HEK293 (cell line): Measurements from ENCODE around the gene SLC47A2.

Source experiments
- CTCF ChIA-PET: fragments of 350-600 bp; formaldehyde crosslinking; extraction: SDS; loops from one replicate; lab custom pipeline; 2021; ENCODE audit warnings: antibody characterized with exemption; lab: Yijun Ruan, JAX
- POLR2A ChIA-PET: fragments of 300-600 bp; formaldehyde crosslinking; extraction: SDS; loops from one replicate; lab custom pipeline; 2020; ENCODE audit warnings: antibody characterized with exemption, inconsistent platforms; lab: Yijun Ruan, JAX
- H3K27ac ChIP-seq: fragments of 200-500 bp; sonication (Bioruptor generic); 2 replicates; pipeline ENCODE4 v1.5.1; 2014; ENCODE audit warnings: low read depth, low read length, control low read depth, inconsistent platforms; ENCODE audit errors: extremely low read depth
- H3K36me3 ChIP-seq, 2 experiments: fragments of 200-500 bp in 1 of 2; sonication (Bioruptor generic) in 1 of 2; 1 replicate in 1 of 2; 2 replicates in 1 of 2; pipeline ENCODE4 v1.5.1; 2014 to 2017; ENCODE audit warnings: inconsistent platforms in 2 of 2, low read length in 2 of 2; ENCODE audit not compliant: control insufficient read depth in 2 of 2, insufficient read depth in 1 of 2
- H3K4me1 ChIP-seq: fragments of 200-500 bp; sonication (Bioruptor generic); 2 replicates; pipeline ENCODE4 v1.5.1; 2014; ENCODE audit warnings: mild to moderate bottlenecking, low read length, inconsistent platforms; ENCODE audit not compliant: control insufficient read depth, insufficient read depth
- H3K4me3 ChIP-seq: 2 replicates; pipeline ENCODE4 v1.5.1; 2011; ENCODE audit warnings: low read depth, mild to moderate bottlenecking, control low read depth, low read length, moderate library complexity
- H3K9me3 ChIP-seq: fragments of 200-500 bp; sonication (Bioruptor generic); 2 replicates; pipeline ENCODE4 v1.5.1; 2014; ENCODE audit warnings: low read depth, low read length, inconsistent platforms; ENCODE audit not compliant: control insufficient read depth, insufficient read depth
- CTCF ChIP-seq: fragments of 450-650 bp; formaldehyde crosslinking; IDR thresholded peaks from 2 replicates; pipeline ENCODE4 v1.5.1; 2016; ENCODE audit warnings: missing biosample characterization, missing genetic modification characterization
- HIC1 ChIP-seq: fragments of 450-650 bp; formaldehyde crosslinking; IDR thresholded peaks from 2 replicates; pipeline ENCODE4 v1.5.1; 2016; ENCODE audit warnings: missing biosample characterization, missing genetic modification characterization
- OVOL3 ChIP-seq: fragments of 450-650 bp; formaldehyde crosslinking; IDR thresholded peaks from 2 replicates; pipeline ENCODE4 v1.5.1; 2016; ENCODE audit warnings: missing biosample characterization, missing genetic modification characterization
- YY2 ChIP-seq: fragments of 450-650 bp; formaldehyde crosslinking; IDR thresholded peaks from 2 replicates; pipeline ENCODE4 v1.5.1; 2016; ENCODE audit warnings: missing biosample characterization, missing genetic modification characterization
- ZNF148 ChIP-seq: fragments of 450-650 bp; formaldehyde crosslinking; IDR thresholded peaks from 2 replicates; pipeline ENCODE4 v1.5.0; 2017; ENCODE audit warnings: missing biosample characterization, missing genetic modification characterization, borderline replicate concordance
- ZNF416 ChIP-seq: fragments of 450-650 bp; formaldehyde crosslinking; IDR thresholded peaks from 2 replicates; pipeline ENCODE4 v1.5.1; 2016; ENCODE audit warnings: missing biosample characterization, missing genetic modification characterization
- ZNF488 ChIP-seq: fragments of 450-650 bp; formaldehyde crosslinking; IDR thresholded peaks from 2 replicates; pipeline ENCODE4 v1.5.1; 2016; ENCODE audit warnings: missing biosample characterization, missing genetic modification characterization
- ZNF518A ChIP-seq: fragments of 450-650 bp; formaldehyde crosslinking; conservative IDR thresholded peaks from 2 replicates; pipeline ENCODE4 v1.5.1; 2016; ENCODE audit warnings: low read depth, missing biosample characterization, missing genetic modification characterization
- ZNF704 ChIP-seq: fragments of 450-650 bp; formaldehyde crosslinking; IDR thresholded peaks from 2 replicates; pipeline ENCODE4 v1.5.1; 2016; ENCODE audit warnings: missing biosample characterization, missing genetic modification characterization
- ZNF843 ChIP-seq: fragments of 450-650 bp; formaldehyde crosslinking; IDR thresholded peaks from 2 replicates; pipeline ENCODE4 v1.5.1; 2016; ENCODE audit warnings: missing biosample characterization, missing genetic modification characterization

SLC47A2 gene

GRCh38 chr17:19629449-19629848, 86.9 kb downstream of the SLC47A2 start:
- POLR2A ChIA-PET = interaction anchor here (0.7 kb wide), 1 partner anchor 134 kb away, joined by 3 read pairs; no protein-coding TSS in a partner anchor
- CTCF ChIA-PET = interaction anchor here (1.9 kb wide), 1 partner anchor 15 kb away, joined by 7 read pairs; no protein-coding TSS in a partner anchor
- no peaks in the 10 kb centered on the region for H3K4me1 ChIP-seq
- no peaks in the 10 kb centered on the region for H3K9me3 ChIP-seq
- no peak overlapping the region for H3K4me3 ChIP-seq
- no peak for TF ChIP-seq CTCF (tag by site-specific recombination)
- TF ChIP-seq ZNF518A (tag by site-specific recombination) = no peak
- TF ChIP-seq OVOL3 (tag by site-specific recombination) = no peak
- TF ChIP-seq ZNF488 (tag by site-specific recombination) = no peak
- TF ChIP-seq HIC1 (tag by site-specific recombination) = no peak
- TF ChIP-seq ZNF704 (tag by site-specific recombination) = no peak
- no peak for TF ChIP-seq ZNF843 (tag by site-specific recombination)
- no peak for TF ChIP-seq ZNF416 (tag by site-specific recombination)
- TF ChIP-seq ZNF148 (tag by site-specific recombination) = no peak
- TF ChIP-seq YY2 = no peak
- no peaks in the 10 kb centered on the region for H3K36me3 ChIP-seq
- H3K27ac ChIP-seq = no peak overlapping the region
